ENCODE results near the gene TPRG1.

DNA sequence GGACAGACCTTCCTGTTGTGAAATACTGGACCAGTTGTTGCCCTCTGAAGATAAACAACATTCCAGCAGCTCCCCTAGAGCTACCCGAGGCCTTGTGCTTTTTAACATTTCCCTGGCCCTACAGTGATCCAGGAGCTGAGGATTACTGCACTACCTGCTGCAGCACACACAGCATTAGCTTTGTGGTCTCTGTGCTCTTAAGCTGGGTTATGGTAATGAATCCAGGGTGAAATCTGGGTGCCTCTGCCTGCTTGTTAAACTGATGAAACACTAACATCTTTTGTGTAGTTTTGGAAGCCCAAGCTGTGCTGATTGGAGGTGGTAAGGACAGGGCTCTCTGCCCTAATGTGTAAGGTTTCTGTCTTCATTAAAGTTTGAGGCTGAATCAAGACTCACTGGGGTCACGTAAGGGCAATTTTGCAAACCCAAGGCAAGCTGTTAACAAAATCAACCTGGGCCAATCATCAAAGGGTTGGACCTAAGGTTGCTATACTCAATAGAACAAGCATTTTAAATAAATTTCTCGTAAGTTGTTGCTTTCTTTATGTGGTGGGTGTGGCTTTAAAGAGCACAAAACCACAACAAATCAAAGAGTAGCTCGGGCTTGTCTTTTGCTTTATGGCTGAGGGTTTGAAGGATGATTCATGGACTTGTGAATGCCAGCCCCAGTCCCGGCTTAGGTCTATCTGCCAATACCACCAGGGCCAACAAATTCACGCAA lies 183.9 kb downstream of the TPRG1 start:
- TF ChIP-seq EP300 (IDR thresholded peaks at IDR 0.05) (no peak), POLR2A (IDR thresholded peaks at IDR 0.05) (no peak)
- TF ChIP-seq, protein P1, sequence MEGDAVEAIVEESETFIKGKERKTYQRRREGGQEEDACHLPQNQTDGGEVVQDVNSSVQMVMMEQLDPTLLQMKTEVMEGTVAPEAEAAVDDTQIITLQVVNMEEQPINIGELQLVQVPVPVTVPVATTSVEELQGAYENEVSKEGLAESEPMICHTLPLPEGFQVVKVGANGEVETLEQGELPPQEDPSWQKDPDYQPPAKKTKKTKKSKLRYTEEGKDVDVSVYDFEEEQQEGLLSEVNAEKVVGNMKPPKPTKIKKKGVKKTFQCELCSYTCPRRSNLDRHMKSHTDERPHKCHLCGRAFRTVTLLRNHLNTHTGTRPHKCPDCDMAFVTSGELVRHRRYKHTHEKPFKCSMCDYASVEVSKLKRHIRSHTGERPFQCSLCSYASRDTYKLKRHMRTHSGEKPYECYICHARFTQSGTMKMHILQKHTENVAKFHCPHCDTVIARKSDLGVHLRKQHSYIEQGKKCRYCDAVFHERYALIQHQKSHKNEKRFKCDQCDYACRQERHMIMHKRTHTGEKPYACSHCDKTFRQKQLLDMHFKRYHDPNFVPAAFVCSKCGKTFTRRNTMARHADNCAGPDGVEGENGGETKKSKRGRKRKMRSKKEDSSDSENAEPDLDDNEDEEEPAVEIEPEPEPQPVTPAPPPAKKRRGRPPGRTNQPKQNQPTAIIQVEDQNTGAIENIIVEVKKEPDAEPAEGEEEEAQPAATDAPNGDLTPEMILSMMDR (IDR thresholded peaks at IDR 0.05), result no peak
